Muscle layer of colon (tissue), 2 donors: ENCODE results near the gene TBC1D10B.
A peak's percentile ranks its signal among the peaks of the same experiment; 100 is the strongest.

Source experiments
- H3K27ac ChIP-seq: one replicate; pipeline ENCODE4 v1.7.0; 2013; ENCODE audit warnings: low read depth, mild to moderate bottlenecking, low read length, moderate library complexity
- H3K27me3 ChIP-seq, 2 donors: one replicate each; pipeline ENCODE4 v1.7.0; 2013; ENCODE audit warnings: low read length in 2 of 2, mild to moderate bottlenecking in 2 of 2; ENCODE audit not compliant: insufficient read depth in 2 of 2, control insufficient read depth in 1 of 2
- H3K36me3 ChIP-seq: one replicate; pipeline ENCODE4 v1.7.0; 2013; ENCODE audit warnings: mild to moderate bottlenecking, low read length; ENCODE audit not compliant: insufficient read depth
- H3K4me1 ChIP-seq: one replicate; pipeline ENCODE4 v1.7.0; 2013; ENCODE audit warnings: mild to moderate bottlenecking, low read length; ENCODE audit not compliant: insufficient read depth
- H3K4me3 ChIP-seq, 2 donors: one replicate each; pipeline ENCODE4 v1.7.0; 2013; ENCODE audit warnings: low read length in 2 of 2, low read depth in 1 of 2, mild to moderate bottlenecking in 1 of 2, moderate library complexity in 1 of 2
- H3K9ac ChIP-seq: one replicate; pipeline ENCODE4 v1.7.0; 2013; ENCODE audit warnings: low read length
- H3K9me3 ChIP-seq: one replicate; pipeline ENCODE4 v1.7.0; 2013; ENCODE audit warnings: mild to moderate bottlenecking, low read length
- donor health status: abdominal sarcoma.
- donor health status: Adenocarcinoma of cecum.

Gene TBC1D10B, protein sequence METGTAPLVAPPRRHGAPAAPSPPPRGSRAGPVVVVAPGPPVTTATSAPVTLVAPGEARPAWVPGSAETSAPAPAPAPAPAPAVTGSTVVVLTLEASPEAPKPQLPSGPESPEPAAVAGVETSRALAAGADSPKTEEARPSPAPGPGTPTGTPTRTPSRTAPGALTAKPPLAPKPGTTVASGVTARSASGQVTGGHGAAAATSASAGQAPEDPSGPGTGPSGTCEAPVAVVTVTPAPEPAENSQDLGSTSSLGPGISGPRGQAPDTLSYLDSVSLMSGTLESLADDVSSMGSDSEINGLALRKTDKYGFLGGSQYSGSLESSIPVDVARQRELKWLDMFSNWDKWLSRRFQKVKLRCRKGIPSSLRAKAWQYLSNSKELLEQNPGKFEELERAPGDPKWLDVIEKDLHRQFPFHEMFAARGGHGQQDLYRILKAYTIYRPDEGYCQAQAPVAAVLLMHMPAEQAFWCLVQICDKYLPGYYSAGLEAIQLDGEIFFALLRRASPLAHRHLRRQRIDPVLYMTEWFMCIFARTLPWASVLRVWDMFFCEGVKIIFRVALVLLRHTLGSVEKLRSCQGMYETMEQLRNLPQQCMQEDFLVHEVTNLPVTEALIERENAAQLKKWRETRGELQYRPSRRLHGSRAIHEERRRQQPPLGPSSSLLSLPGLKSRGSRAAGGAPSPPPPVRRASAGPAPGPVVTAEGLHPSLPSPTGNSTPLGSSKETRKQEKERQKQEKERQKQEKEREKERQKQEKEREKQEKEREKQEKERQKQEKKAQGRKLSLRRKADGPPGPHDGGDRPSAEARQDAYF

DNA sequence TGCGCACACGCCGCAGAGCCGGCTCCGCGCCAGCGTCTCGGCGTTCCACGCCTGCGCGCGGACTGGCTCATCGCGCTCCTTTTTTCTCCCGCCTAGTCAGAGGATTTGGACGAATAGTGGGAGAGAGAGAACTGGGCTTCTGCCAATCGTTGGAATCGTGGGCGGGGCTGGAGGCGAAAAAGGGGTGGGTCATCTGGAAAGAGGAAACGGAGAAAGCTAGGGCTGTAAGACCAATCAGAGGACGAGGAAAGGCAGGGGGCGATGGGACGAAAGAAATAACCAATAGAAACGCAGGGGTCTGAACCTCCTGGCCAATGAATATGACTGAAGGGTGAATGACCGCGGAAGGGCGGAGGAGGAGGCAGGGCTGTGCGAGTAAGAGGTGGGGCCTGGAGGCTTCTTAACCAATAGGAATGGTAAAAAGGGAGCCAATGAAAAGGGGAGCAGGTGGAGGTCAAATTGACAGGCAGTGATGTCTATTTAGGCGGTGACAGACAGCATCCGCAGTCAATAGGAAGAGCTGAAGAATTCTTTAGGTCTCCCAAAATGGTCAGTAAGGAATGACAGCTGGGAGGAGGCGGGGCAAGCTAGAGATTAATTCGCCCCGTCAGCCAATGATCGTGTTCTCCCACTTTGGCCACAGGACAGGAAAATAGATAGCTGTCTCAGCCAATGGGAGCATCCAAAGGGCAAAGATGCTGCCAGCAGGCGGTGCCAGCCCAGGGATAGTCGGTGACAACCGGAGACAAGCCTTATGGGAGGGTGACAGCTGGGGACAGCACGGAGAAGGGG lies at the start of gene TBC1D10B:
TBC1D10B (minus strand) TSS at position 39 of the 792 bp plus-strand sequence. CDS start 311 bp downstream, outside the sequence.
- peaks cover 2% of the 10 kb centered on the region for H3K36me3 ChIP-seq
- no peaks in the 10 kb centered on the region for H3K27me3 ChIP-seq
- H3K9me3 ChIP-seq, result no peaks in the 10 kb centered on the region
- H3K4me1 ChIP-seq, result peaks cover 27% of the 10 kb centered on the region
- H3K9ac ChIP-seq, result peak within 1 kb of the TSS; percentile 62
- H3K27ac ChIP-seq, result peak within 1 kb of the TSS; percentile 89
- peak within 1 kb of the TSS; percentile 73 to 98 for H3K4me3 ChIP-seq

DNA sequence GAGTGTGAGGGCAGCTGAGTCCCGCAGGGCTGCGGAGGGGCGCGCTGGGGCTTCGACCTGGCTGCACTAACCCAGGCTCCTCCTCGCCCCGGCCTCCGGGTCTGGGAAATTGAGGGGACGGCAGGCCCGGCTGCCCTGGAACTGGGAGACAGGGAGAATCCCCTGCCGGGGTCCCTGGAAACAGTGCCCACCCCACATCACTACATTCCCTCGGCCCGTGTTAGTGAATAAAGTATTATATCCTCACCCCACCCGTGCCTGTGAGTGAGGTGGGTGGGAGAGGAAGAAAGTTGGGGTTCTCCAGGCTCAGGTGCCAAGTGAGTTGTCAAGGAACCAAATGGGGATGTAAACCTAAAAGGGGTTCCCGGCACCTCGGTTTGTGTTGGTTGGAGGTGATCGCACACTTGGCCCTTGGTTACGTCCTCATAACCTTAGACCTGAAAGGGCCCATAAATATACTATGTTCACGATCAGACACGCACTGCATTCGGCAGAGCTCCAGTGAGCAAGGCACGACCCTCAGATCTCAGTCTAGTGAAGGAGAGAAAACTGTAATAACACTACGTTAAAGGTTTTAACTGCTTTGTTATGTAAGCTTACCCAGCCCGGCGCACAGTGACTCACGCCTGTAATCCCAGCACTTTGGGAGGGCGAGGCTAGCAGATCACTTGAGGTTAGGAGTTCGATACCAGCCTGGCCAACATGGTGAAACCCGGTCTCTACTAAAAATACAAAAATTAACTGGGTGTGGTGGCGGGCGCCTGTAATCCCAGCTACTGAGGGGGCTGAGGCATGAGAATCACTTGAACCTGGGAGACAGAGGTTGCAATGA lies 48.3 kb upstream of the TBC1D10B start:
- Histone ChIP-seq H3K9ac (peak overlapping the region; percentile 9), H3K27ac (peak overlapping the region; percentile 56), H3K27me3 (no peaks in the 10 kb centered on the region), H3K4me1 (peaks cover 6% of the 10 kb centered on the region), H3K4me3 (peak overlapping the region; percentile 39 to 47), H3K36me3 (peaks cover 25% of the 10 kb centered on the region), H3K9me3 (no peaks in the 10 kb centered on the region)

DNA sequence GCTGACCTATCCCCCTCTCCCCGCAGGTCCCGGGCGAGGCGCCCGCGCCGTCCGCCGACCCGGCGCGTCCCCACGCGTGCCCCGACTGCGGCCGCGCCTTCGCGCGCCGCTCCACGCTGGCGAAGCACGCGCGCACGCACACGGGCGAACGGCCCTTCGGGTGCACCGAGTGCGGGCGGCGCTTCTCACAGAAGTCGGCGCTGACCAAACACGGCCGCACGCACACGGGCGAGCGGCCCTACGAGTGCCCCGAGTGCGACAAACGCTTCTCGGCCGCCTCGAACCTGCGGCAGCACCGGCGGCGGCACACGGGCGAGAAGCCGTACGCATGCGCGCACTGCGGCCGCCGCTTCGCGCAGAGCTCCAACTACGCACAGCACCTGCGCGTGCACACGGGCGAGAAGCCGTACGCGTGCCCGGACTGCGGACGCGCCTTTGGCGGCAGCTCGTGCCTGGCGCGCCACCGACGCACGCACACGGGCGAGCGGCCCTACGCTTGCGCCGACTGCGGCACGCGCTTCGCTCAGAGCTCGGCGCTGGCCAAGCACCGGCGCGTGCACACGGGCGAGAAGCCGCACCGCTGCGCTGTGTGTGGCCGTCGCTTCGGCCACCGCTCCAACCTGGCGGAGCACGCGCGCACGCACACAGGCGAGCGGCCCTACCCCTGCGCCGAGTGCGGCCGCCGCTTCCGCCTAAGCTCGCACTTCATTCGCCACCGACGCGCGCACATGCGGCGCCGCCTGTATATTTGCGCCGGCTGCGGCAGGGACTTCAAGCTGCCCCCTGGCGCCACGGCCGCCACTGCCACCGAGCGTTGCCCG lies 47.4 kb upstream of the TBC1D10B start:
- Histone ChIP-seq H3K9ac (peak overlapping the region; percentile 27), H3K27ac (peak overlapping the region; percentile 56), H3K27me3 (no peaks in the 10 kb centered on the region), H3K4me3 (peak overlapping the region; percentile 39 to 47), H3K36me3 (peaks cover 20% of the 10 kb centered on the region), H3K4me1 (peaks cover 6% of the 10 kb centered on the region), H3K9me3 (no peaks in the 10 kb centered on the region)

DNA sequence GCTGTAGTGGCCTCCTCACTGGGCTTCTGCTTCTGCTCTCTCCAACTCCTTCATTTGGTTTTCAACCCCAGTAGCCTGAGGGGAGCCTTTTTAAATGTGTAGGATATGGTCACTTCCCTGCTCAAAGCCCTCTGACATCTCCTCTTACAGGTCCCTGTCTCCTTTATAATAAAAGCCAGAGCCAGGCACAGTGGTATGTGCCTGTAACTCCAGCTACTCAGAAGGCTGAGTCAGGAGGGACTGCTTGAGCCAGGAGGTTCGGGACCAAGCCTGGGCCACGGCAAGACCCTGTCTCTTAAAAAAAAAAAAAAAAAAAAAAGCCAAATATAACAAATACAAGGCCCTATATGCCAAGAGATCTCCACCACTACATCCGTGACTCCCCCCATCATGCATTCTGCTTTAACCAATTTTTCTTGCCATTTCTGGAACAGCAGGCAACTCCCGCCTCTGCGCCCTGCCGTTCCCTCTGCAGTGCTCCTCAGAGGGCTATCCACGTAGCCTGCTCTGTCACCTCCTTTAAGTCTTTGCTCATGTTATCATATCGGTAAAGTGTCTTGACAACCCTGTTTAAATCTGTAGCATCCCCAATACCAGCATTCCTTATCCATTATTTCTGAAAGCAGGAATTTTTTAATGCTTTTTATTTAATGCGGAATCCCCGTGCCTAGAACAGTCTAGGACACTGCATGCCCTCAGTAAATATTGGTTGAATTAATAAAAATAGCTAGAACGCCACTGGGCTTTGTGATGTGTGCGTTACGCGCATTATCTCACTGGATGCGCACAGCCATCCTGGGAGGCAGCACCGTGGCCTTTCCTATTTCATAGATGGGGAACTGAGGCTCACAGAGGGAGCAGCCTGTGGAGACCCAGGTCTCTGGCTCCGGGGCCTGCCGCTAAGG lies 46.6 kb upstream of the TBC1D10B start:
- no peak overlapping the region for H3K27ac ChIP-seq
- peaks cover 6% of the 10 kb centered on the region for H3K4me1 ChIP-seq
- peak overlapping the region; percentile 39 to 47 for H3K4me3 ChIP-seq
- peaks cover 23% of the 10 kb centered on the region for H3K36me3 ChIP-seq
- H3K9ac ChIP-seq, result peak overlapping the region; percentile 27
- H3K9me3 ChIP-seq, result no peaks in the 10 kb centered on the region
- H3K27me3 ChIP-seq, result no peaks in the 10 kb centered on the region

DNA sequence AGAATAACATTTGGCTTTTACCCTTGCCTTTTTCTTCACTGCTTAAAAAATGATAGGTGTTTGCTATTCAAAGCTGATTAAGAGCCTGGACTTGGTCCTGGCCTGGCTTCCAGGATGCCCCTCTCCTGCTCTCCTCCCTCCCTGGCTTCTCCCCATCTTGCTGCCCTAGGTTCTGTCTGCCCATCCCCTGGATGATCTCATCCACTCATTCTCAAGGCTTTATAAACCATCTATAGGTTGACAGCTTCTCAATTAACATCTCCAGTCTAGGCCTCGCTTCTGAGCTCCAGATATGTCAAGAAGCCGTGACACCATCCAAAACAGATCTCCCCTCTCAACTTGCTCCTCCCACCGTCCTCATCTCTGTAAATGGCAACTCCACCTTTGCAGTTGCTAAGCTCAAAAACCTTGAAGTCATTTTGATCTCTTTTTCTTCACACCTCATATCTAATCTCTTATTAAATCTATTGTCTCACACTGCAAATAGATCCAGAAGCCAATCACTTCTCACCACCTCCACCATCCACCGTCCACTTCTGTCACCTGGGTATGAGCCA lies 45.8 kb upstream of the TBC1D10B start:
- Histone ChIP-seq H3K36me3 (peaks cover 23% of the 10 kb centered on the region), H3K4me1 (peaks cover 6% of the 10 kb centered on the region), H3K4me3 (no peak overlapping the region), H3K27ac (no peak overlapping the region), H3K9ac (no peak overlapping the region), H3K9me3 (no peaks in the 10 kb centered on the region), H3K27me3 (no peaks in the 10 kb centered on the region)

DNA sequence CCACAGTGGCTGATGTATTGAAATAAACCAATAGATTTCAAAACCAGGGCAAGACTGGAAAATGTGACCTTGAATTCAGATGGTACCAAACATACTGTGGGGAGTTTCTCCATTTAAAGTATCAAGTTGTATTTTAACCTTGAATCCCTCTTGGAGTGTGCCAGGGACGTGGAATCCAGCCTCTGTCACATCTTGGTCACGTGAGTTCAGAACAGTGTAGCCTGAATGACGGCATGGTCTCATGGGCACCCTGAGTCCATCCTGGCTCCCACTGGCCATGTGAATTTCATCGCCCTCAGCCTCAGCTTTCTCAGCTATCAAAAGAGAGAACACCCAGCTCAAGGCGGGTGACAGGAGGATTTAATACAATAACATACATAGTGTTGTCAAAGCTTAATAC lies 43.9 kb upstream of the TBC1D10B start:
- peaks cover 13% of the 10 kb centered on the region for H3K4me1 ChIP-seq
- no peak overlapping the region for H3K9ac ChIP-seq
- peaks cover 19% of the 10 kb centered on the region for H3K36me3 ChIP-seq
- no peak overlapping the region for H3K27ac ChIP-seq
- no peaks in the 10 kb centered on the region for H3K27me3 ChIP-seq
- no peaks in the 10 kb centered on the region for H3K9me3 ChIP-seq
- no peak overlapping the region for H3K4me3 ChIP-seq

DNA sequence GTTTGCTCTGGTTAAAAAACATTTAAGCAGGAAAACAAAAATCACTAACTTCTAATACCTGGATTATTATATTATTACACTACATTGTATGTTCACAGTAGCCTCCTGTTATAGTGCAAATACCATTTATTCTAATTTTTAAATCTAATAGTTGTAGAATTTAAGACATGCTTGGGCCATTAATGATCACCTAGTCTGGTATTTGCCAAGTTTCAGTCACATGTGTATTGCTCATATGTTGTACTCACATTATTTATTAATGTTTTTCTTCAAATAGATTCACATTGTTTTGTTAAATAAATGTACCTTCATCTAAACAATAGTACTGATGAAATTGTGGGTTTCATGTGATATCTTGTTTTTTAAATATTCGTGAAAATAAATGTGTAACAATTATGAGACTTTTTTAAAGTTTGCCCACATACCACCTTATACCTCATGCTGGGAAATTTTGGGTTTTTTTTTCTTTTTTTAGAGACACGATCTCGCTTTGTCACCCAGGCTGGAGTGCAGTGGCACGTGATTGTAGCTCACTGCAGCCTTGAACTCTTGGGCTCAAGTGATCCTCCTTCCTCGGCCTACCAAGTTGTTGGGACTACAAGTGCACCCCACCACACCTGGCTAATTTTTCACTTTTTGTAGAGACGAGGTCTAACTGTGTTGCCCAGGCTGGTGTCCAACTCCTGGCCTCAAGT lies 43.0 kb upstream of the TBC1D10B start:
- Histone ChIP-seq H3K4me3 (no peak overlapping the region), H3K9me3 (no peaks in the 10 kb centered on the region), H3K27me3 (no peaks in the 10 kb centered on the region), H3K4me1 (peaks cover 18% of the 10 kb centered on the region), H3K36me3 (peaks cover 19% of the 10 kb centered on the region), H3K27ac (no peak overlapping the region), H3K9ac (no peak overlapping the region)

DNA sequence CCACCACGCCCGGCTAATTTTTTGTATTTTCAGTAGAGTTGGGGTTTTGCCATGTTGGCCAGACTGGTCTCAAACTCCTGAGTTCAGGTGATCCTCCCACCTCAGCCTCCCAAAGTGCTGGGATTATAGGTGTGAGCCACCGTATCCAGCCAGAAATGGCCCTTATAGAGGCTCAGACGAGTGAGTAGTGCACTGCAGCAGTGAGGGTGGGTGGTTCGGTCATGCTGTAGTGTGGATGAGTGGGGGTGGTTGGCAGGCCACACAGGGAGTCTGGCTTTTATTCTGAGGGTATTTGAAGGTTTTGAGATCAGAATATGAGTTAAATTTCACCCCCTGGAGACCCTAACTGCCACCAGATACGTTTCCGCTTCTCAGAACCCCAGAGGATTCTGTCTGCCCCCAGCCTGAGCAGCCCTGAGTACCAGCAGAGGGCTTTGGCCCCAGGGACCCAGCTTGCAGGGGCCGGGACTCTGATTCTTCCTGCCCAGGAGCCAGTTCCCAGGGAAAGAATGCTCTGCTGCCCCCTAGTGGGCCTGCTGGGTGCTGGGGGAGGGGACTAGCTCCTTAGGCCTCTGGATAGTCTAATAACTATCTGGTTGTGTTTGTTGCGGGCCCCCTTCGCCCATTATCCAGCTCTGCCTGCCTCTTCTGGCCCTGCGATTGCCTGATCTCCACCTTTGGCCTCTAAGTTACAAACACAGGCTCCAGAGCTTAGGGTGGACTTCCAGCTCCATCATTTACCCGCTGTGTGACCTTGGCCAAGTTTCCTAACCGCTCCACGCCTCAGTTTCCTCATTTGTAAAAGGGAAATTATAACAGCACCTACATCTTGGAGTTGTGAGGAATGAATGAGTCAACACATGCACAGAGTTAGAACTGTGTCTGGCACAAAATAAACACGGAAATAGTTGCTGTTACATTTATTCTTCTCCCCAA lies 39.1 kb upstream of the TBC1D10B start:
- no peaks in the 10 kb centered on the region for H3K27me3 ChIP-seq
- peaks cover 25% of the 10 kb centered on the region for H3K4me1 ChIP-seq
- H3K9ac ChIP-seq, result no peak overlapping the region
- H3K27ac ChIP-seq, result peak overlapping the region; percentile 44
- H3K9me3 ChIP-seq, result no peaks in the 10 kb centered on the region
- H3K4me3 ChIP-seq, result peak overlapping the region in 1 of 2 donors; percentile 24
- peaks cover 19% of the 10 kb centered on the region for H3K36me3 ChIP-seq
